HG03175 (cell line): ENCODE results near the gene ETFA.

Experiments used
- ATAC-seq: cut with Tn5 transposase; IDR thresholded peaks from one replicate; pipeline ENCODE4 v1.9.1; 2021; ENCODE audit warnings: mild to moderate bottlenecking, moderate library complexity; ENCODE audit not compliant: unreplicated experiment

Gene ETFA

GRCh38 chr15:76179023-76179422, 132.2 kb downstream of the ETFA start:
- no peak for ATAC-seq

- ATAC-seq, result no peak
Measured at GRCh38 chr15:76178296-76179000, 132.8 kb downstream of the ETFA start.

DNA sequence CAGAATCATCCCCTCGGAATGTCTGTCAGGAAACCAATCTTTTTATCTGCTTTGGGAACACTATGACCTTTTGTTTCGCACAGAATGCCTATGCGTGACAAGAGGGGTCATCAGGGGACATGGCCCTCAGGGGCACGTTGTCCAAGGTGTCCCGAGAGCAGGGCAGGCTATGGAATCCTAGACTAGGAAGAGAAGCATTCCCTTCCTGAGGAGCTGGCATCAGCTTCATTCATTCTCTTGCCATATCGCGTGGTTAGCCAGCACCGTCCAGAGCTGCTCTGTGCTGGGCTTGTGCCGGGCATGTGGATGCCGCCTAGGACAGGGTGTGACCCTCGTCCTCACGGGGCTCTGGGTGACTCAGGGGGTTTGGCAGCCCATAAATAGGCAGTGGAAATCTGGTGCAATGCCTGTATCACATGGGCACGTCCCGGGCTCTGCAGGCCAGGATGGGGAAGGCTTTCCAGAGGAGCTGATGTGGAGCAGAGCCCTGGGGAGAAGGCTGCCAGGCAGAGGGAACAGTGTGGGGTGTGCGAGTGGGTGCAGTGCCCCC, 133.7 kb downstream of the ETFA start:
- no peak for ATAC-seq

GRCh38 chr15:76176487-76177085, 134.7 kb downstream of the ETFA start:
- no peak for ATAC-seq

- no peak for ATAC-seq
Measured at GRCh38 chr15:76176059-76176458, 135.2 kb downstream of the ETFA start.

GRCh38 chr15:76175442-76175841, 135.8 kb downstream of the ETFA start:
- ATAC-seq, result no peak

DNA sequence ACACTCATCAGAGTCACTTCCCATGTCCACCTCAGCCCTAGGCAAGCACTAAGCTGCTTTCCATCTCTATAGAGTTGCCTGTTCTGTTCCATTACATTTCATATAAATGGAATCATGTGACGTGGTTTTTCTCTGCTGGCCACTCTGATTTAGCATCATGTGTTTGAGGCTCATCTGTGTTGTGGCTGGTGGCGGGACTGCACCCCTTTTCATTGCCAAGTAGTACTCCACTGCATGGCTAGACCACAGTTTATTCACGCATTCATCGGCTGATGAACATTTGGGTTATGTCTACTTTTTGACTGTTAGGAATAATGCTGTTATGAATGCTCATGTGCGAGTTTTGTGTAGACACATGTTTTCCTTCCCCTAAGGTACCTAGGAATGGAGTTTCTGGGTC, 136.6 kb downstream of the ETFA start:
- no peak for ATAC-seq

DNA sequence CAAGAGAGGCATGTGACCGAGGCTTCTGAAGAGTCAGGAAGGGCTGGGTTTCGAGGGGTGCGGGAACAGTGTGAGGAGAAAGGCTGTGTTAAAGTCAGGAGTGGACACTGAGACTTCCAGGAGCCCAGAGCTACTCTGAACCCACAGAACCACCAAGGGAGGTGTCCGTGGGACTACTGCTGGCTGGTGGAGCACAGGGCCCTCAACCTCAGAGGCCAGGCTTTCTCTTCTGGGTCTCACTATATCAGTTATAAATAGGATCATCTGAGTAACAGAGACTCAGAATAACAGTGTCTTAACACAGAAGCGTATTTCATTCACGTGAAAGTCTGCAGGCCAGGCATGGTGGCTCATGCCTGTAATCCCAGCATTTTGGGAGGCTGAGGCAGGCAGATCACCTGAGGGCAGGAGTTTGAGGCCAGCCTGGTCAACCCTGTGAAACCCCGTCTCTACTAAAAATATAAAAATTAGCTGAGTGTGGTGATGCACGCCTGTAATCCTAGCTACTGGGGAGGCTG, 137.9 kb downstream of the ETFA start:
- no peak for ATAC-seq

DNA sequence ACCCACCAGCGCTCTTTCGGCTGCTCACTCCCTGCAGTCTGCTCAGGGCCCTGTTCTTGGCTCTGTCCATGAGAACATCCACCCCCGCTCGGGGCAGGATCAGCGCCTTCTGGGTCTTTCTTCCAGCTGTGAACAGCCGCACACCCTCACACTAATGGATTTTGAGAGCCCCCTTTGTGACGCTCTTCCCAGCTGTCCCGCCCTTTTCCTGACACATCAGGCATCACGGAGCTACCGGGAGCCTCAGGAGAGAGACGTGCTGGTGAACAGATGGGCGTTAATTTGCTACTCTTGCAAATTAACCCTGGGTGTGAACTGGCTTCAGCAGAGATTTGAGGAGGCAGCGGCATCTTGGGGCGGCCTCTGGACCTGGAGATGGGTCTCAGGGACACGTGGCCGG, 138.5 kb downstream of the ETFA start:
- no peak for ATAC-seq

- no peak for ATAC-seq
Measured at GRCh38 chr15:76169911-76170800, 141.1 kb downstream of the ETFA start.

GRCh38 chr15:76169018-76169417, 142.3 kb downstream of the ETFA start:
- ATAC-seq, result no peak

GRCh38 chr15:76168237-76168984, 142.9 kb downstream of the ETFA start:
- no peak for ATAC-seq

DNA sequence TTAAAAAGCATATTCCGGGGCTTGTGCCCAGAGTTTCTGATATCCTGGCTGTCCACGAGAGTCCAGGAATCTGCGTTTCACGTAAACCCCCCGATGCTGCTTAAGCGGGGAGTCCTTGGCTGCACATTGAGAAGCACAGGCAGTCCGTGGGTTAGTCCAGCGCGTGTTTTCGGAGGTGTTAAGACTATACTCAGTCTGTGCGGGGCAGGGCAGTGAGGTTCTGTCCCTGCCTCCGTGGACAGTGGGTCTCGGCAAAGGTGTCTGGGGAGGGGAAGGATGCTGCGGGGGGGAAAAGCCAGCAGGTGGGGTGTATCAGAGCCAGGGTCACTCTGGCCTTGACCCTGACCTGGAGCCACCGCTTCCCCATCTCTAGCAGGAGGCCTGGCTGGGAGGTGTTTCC, 145.3 kb downstream of the ETFA start:
- no peak for ATAC-seq
